Mucosa of descending colon (tissue), 3 donors: ENCODE measurements around the gene CACNA1S. TPM values are rescaled to one million over a fixed set of nuclear protein-coding genes. Genes with fewer than 3 reads are reported as not detected.

Source experiments
- ATAC-seq: fragments of 200-7000 bp; cut with Tn5 transposase; one replicate; pipeline ENCODE4 v1.9.1; 2020; ENCODE audit warnings: mild to moderate bottlenecking, moderate library complexity
- DNase-seq, 3 donors: peaks; one replicate each; pipeline ENCODE4 v3.0.0-alpha.2; 2020
- H3K36me3 ChIP-seq: fragments of 200-600 bp; one replicate; pipeline ENCODE4 v1.8.0; 2021; ENCODE audit warnings: low read depth, mild to moderate bottlenecking
- H3K4me1 ChIP-seq: fragments of 200-600 bp; one replicate; pipeline ENCODE4 v1.8.0; 2021; ENCODE audit warnings: low read depth, mild to moderate bottlenecking
- H3K4me3 ChIP-seq: fragments of 200-600 bp; one replicate; pipeline ENCODE4 v1.8.0; 2021; ENCODE audit warnings: mild to moderate bottlenecking
- H3K9me3 ChIP-seq: fragments of 200-600 bp; one replicate; pipeline ENCODE4 v1.8.0; 2021; ENCODE audit warnings: mild to moderate bottlenecking
- CTCF ChIP-seq: fragments of 200-600 bp; IDR thresholded peaks from one replicate; pipeline ENCODE4 v1.8.0; 2022; ENCODE audit warnings: antibody characterized with exemption, mild to moderate bottlenecking
- intact Hi-C, 2 donors: fragments of 100-400 bp; cut with DNase I in 1 of 2; cut with micrococcal nuclease in 1 of 2; formaldehyde crosslinking; loops; one replicate each; pipeline versions ENCODE4 v1.11.0 to v1.11.1; 2022; cut with DNase I, micrococcal nuclease
- total RNA-seq, 3 donors: library from RNA; stranded (reverse); fragmentation: NEBNext Ultra II Directional in 2 of 3; extraction: Animal tissue kit (Norgen Biotek cat#: 25700) in 2 of 3; gene quantifications; one replicate each; pipeline versions ENCODE4 v1.2.1 to v1.2.4, GENCODE V29; 2021 to 2023
- donor health status: DM: no; HTN: no; CAD: no; lungs with moderate emphysema.
- donor health status: DM: no; HTN: no; CAD: no.
- donor health status: DM: no; HTN: yes; CAD: no.

The CACNA1S gene
- total RNA-seq, 3 donors from 2014 or later = not detected

GRCh38 chr1:201083741-201084140 is 28.5 kb downstream of the CACNA1S start:
- Histone ChIP-seq H3K4me1 (no peaks in the 10 kb centered on the region), H3K4me3 (no peak overlapping the region), H3K9me3 (no peaks in the 10 kb centered on the region), H3K36me3 (no peaks in the 10 kb centered on the region)
- intact Hi-C loops = no loop called here
- no peak for ATAC-seq
- TF ChIP-seq CTCF = no peak
- DNase-seq = no peak

GRCh38 chr1:201080135-201080534 is 32.1 kb downstream of the CACNA1S start:
- H3K9me3 ChIP-seq = no peaks in the 10 kb centered on the region
- DNase-seq (no peak), ATAC-seq (no peak)
- H3K4me1 ChIP-seq = no peaks in the 10 kb centered on the region
- no peak for TF ChIP-seq CTCF
- H3K36me3 ChIP-seq = no peaks in the 10 kb centered on the region
- intact Hi-C loops = no loop called here
- H3K4me3 ChIP-seq = no peak overlapping the region

GRCh38 chr1:201077736-201078135 is 34.5 kb downstream of the CACNA1S start:
- H3K4me3 ChIP-seq = no peak overlapping the region
- H3K9me3 ChIP-seq = no peaks in the 10 kb centered on the region
- TF ChIP-seq CTCF = no peak
- ATAC-seq (no peak), DNase-seq (no peak)
- no peaks in the 10 kb centered on the region for H3K4me1 ChIP-seq
- no peaks in the 10 kb centered on the region for H3K36me3 ChIP-seq
- intact Hi-C loops = no loop called here

GRCh38 chr1:201077116-201077515 is 35.1 kb downstream of the CACNA1S start:
- Histone ChIP-seq H3K4me1 (no peaks in the 10 kb centered on the region), H3K9me3 (no peaks in the 10 kb centered on the region), H3K4me3 (no peak overlapping the region), H3K36me3 (no peaks in the 10 kb centered on the region)
- no peak for DNase-seq
- intact Hi-C loops = no loop called here
- TF ChIP-seq CTCF = no peak
- ATAC-seq = no peak

GRCh38 chr1:201076092-201076491 is 36.1 kb downstream of the CACNA1S start:
- Histone ChIP-seq H3K4me3 (no peak overlapping the region), H3K36me3 (no peaks in the 10 kb centered on the region), H3K4me1 (no peaks in the 10 kb centered on the region), H3K9me3 (no peaks in the 10 kb centered on the region)
- intact Hi-C loops = no loop called here
- no peak for DNase-seq
- ATAC-seq = no peak
- TF ChIP-seq CTCF = no peak

- DNase-seq (no peak), ATAC-seq (no peak)
- TF ChIP-seq CTCF = no peak
- H3K36me3 ChIP-seq = no peaks in the 10 kb centered on the region
- intact Hi-C loops = no loop called here
- no peaks in the 10 kb centered on the region for H3K9me3 ChIP-seq
- no peaks in the 10 kb centered on the region for H3K4me1 ChIP-seq
- H3K4me3 ChIP-seq = no peak overlapping the region
Observed at GRCh38 chr1:201074018-201074417, 38.2 kb downstream of the CACNA1S start.
